ENCODE data around the gene PODNL1. TPM values are rescaled to one million over a fixed set of nuclear protein-coding genes. Genes with fewer than 3 reads are reported as not detected.

The PODNL1 gene
- total RNA-seq, 1 experiment from 2014 or later, result not detected

DNA sequence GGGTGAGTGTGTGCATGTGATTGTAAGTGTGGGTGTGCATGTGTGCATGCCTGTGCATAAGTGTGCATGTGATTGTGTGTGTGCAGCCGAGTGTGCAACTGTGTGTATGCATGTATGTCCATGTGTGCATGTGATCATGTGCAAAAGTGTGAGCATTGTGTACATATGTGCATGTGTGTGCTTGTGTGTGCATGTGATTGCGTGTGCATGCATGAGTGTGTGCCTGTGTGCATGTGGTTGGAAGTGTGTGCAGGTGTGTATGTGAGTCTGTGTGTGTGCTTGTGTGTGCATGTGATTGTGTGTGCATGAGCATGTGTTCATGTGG lies 3.5 kb downstream of the PODNL1 start:
- Histone ChIP-seq H3K9me3 (no peaks in the 10 kb centered on the region), H3K27me3 (replicated peaks; ENCODE audit: control insufficient read depth, insufficient read depth, low read length) (no peaks in the 10 kb centered on the region), H3K4me1 (no peaks in the 10 kb centered on the region), H3K4me3 (ENCODE audit: low read depth, low read length) (no peak overlapping the region), H3K36me3 (ENCODE audit: control insufficient read depth, insufficient read depth, low read length) (no peaks in the 10 kb centered on the region)
- Mint-ChIP-seq H3K9me3 (ENCODE audit: unreplicated experiment) (no peaks in the 10 kb centered on the region), H3K27ac (ENCODE audit: unreplicated experiment) (peak overlapping the region; percentile 33), H3K4me1 (ENCODE audit: low read depth, unreplicated experiment) (no peaks in the 10 kb centered on the region), H3K4me3 (ENCODE audit: unreplicated experiment) (no peak overlapping the region), H3K27me3 (ENCODE audit: insufficient read depth, unreplicated experiment) (no peaks in the 10 kb centered on the region), H3K36me3 (ENCODE audit: insufficient read depth, unreplicated experiment) (no peaks in the 10 kb centered on the region)
- TF ChIP-seq, protein P1, sequence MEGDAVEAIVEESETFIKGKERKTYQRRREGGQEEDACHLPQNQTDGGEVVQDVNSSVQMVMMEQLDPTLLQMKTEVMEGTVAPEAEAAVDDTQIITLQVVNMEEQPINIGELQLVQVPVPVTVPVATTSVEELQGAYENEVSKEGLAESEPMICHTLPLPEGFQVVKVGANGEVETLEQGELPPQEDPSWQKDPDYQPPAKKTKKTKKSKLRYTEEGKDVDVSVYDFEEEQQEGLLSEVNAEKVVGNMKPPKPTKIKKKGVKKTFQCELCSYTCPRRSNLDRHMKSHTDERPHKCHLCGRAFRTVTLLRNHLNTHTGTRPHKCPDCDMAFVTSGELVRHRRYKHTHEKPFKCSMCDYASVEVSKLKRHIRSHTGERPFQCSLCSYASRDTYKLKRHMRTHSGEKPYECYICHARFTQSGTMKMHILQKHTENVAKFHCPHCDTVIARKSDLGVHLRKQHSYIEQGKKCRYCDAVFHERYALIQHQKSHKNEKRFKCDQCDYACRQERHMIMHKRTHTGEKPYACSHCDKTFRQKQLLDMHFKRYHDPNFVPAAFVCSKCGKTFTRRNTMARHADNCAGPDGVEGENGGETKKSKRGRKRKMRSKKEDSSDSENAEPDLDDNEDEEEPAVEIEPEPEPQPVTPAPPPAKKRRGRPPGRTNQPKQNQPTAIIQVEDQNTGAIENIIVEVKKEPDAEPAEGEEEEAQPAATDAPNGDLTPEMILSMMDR (IDR thresholded peaks at IDR 0.05; ENCODE audit: insufficient read depth in 1 of 2, low read depth in 1 of 2, low read length in 1 of 2, severe bottlenecking in 1 of 2, unreplicated experiment in 1 of 2), result no peak
- ChIA-PET POLR2A (no interaction called here), CTCF (no interaction called here)
- DNase-seq, result no peak
- intact Hi-C loops (cut with micrococcal nuclease; ENCODE audit: unreplicated experiment), result no loop called here
- no TSS peak for BruUV-seq (replicated peaks)

DNA sequence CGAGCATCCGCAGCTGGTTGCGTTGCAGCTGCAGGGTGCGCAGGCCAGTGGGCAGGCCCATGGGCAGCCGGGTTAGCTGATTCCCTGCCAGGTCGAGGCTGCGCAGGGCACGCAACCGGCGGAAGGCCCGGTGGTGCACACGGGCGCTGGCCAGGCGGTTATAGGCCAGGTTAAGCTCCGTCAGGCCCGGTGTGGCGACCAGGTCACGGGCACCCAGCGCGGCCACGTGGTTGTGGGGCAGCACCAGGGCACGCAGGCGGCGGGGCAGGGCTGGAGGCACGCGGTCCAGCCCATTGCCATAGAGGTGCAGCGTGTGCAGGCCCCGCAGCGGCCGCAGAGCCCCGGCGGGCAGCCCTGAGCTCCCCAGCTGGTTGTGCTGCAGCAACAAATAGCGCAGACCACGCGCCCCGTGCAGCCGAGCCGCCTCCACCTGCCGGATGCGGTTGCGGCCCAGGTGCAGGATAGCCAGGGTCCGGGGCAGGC lies 5.3 kb downstream of the PODNL1 start:
- BruUV-seq (replicated peaks), result no TSS peak
- H3K4me3 Mint-ChIP-seq (ENCODE audit: unreplicated experiment), result no peak overlapping the region
- no peak overlapping the region for H3K27ac Mint-ChIP-seq (ENCODE audit: unreplicated experiment)
- no peak for DNase-seq
- H3K9me3 Mint-ChIP-seq (ENCODE audit: unreplicated experiment), result no peaks in the 10 kb centered on the region
- Histone ChIP-seq H3K4me3 (ENCODE audit: low read depth, low read length) (no peak overlapping the region), H3K36me3 (ENCODE audit: control insufficient read depth, insufficient read depth, low read length) (no peaks in the 10 kb centered on the region), H3K27me3 (replicated peaks; ENCODE audit: control insufficient read depth, insufficient read depth, low read length) (no peaks in the 10 kb centered on the region), H3K9me3 (no peaks in the 10 kb centered on the region), H3K4me1 (no peaks in the 10 kb centered on the region)
- TF ChIP-seq, protein P1 (IDR thresholded peaks at IDR 0.05; ENCODE audit: insufficient read depth in 1 of 2, low read depth in 1 of 2, low read length in 1 of 2, severe bottlenecking in 1 of 2, unreplicated experiment in 1 of 2), result no peak
- POLR2A ChIA-PET, result no interaction called here
- no peaks in the 10 kb centered on the region for H3K27me3 Mint-ChIP-seq (ENCODE audit: insufficient read depth, unreplicated experiment)
- H3K4me1 Mint-ChIP-seq (ENCODE audit: low read depth, unreplicated experiment), result no peaks in the 10 kb centered on the region
- CTCF ChIA-PET, result interaction anchor here (0.5 to 1.0 kb wide), 2 partner anchors 203 to 1270 kb away, joined by 5 to 12 read pairs; partner anchors contain the start of gene ASF1B
- no peaks in the 10 kb centered on the region for H3K36me3 Mint-ChIP-seq (ENCODE audit: insufficient read depth, unreplicated experiment)
- intact Hi-C loops (cut with micrococcal nuclease; ENCODE audit: unreplicated experiment), result no loop called here

DNA sequence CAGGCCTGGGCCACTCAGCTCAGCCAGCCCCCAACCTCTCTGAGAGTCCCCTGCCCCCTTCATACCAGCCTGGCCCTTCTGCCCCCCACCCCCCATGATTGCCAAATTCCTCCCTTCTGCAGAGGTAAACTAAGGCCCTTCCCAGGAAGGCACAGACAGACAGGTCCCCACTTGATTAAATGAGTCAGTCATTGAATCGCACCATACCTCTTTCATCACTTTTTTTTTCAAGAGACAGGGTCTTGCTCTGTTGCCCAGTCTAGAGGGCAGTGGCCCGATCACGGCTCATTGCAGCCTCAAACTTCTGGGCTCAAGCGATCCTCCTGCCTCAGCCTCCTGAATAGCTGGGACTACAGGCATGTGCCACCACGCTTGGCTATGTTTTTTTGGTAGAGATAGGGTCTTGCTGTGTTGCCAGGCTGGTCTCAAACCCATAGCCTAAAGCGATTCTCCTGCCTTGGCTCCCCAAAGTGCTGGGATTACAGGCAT lies 6.0 kb downstream of the PODNL1 start:
- ChIA-PET CTCF (interaction anchor here (0.5 kb wide), 1 partner anchor 28 kb away, joined by 3 read pairs; no protein-coding TSS in a partner anchor), POLR2A (no interaction called here)
- no peak overlapping the region for H3K4me3 ChIP-seq (ENCODE audit: low read depth, low read length)
- H3K27ac Mint-ChIP-seq (ENCODE audit: unreplicated experiment), result no peak overlapping the region
- no peaks in the 10 kb centered on the region for H3K27me3 ChIP-seq (replicated peaks; ENCODE audit: control insufficient read depth, insufficient read depth, low read length)
- H3K9me3 Mint-ChIP-seq (ENCODE audit: unreplicated experiment), result no peaks in the 10 kb centered on the region
- no peaks in the 10 kb centered on the region for H3K9me3 ChIP-seq
- no peak for DNase-seq
- TF ChIP-seq, protein P1 (IDR thresholded peaks at IDR 0.05; ENCODE audit: insufficient read depth in 1 of 2, low read depth in 1 of 2, low read length in 1 of 2, severe bottlenecking in 1 of 2, unreplicated experiment in 1 of 2), result no peak
- intact Hi-C loops (cut with micrococcal nuclease; ENCODE audit: unreplicated experiment), result no loop called here
- no peaks in the 10 kb centered on the region for H3K36me3 ChIP-seq (ENCODE audit: control insufficient read depth, insufficient read depth, low read length)
- H3K27me3 Mint-ChIP-seq (ENCODE audit: insufficient read depth, unreplicated experiment), result no peaks in the 10 kb centered on the region
- peaks cover 5% of the 10 kb centered on the region for H3K36me3 Mint-ChIP-seq (ENCODE audit: insufficient read depth, unreplicated experiment)
- H3K4me1 ChIP-seq, result no peaks in the 10 kb centered on the region
- BruUV-seq (replicated peaks), result no TSS peak
- no peaks in the 10 kb centered on the region for H3K4me1 Mint-ChIP-seq (ENCODE audit: low read depth, unreplicated experiment)
- H3K4me3 Mint-ChIP-seq (ENCODE audit: unreplicated experiment), result no peak overlapping the region

All from Caco-2 (cell line).